ENCODE results near the gene TYW5. TPM values are rescaled to one million over a fixed set of nuclear protein-coding genes. Genes with fewer than 3 reads are reported as not detected.
A peak's percentile ranks its signal among the peaks of the same experiment; 100 is the strongest.

The TYW5 gene
- total and polyA plus RNA-seq, 2 of the 13 experiments (the other 11 are each of a cell fraction or from before 2014, with no cell fraction given) = 8.3 to 14.6 TPM

GRCh38 chr2:199911052-199911876 lies 44.0 kb downstream of the TYW5 start, which contains the start of gene C2orf69 (continued):
- peak; percentile 67; the same call in 1 of the 2 replicates for TF ChIP-seq STAT6 (CRISPR knock-in tag; IDR thresholded peaks at IDR 0.05; ENCODE audit: borderline replicate concordance)
- TF ChIP-seq DNMT3B (CRISPR knock-in tag; conservative IDR thresholded peaks at IDR 0.05) = peak; percentile 51; the same call in 1 of the 2 replicates
- peak; percentile 83 for TF ChIP-seq MXD3 (CRISPR knock-in tag; IDR thresholded peaks at IDR 0.05)
- TF ChIP-seq AKAP8 (CRISPR knock-in tag; IDR thresholded peaks at IDR 0.05) = peak; percentile 73; the same call in 1 of the 2 replicates
- peak; percentile 67 for TF ChIP-seq ZNF407 (CRISPR knock-in tag; IDR thresholded peaks at IDR 0.05; ENCODE audit: not compliant biosample characterization)
- TF ChIP-seq ZNF672 (CRISPR knock-in tag; IDR thresholded peaks at IDR 0.05) = no peak
- TF ChIP-seq ZNF660 (CRISPR knock-in tag; IDR thresholded peaks at IDR 0.05; ENCODE audit: borderline replicate concordance, low read depth) = no peak
- TF ChIP-seq ZNF441 (CRISPR knock-in tag; IDR thresholded peaks at IDR 0.05; ENCODE audit: borderline replicate concordance) = peak; percentile 76; the same call in 1 of the 2 replicates
- no peak for TF ChIP-seq ZFYVE20 (CRISPR knock-in tag; IDR thresholded peaks at IDR 0.05; ENCODE audit: borderline replicate concordance, low read depth)
- TF ChIP-seq ZFP82 (CRISPR knock-in tag; IDR thresholded peaks at IDR 0.05; ENCODE audit: borderline replicate concordance) = peak; percentile 83; the same call in 1 of the 2 replicates
- no peak for TF ChIP-seq SP2 (CRISPR knock-in tag; IDR thresholded peaks at IDR 0.05)
- no peak for TF ChIP-seq SYNCRIP (IDR thresholded peaks at IDR 0.05; ENCODE audit: insufficient read depth, low read depth, low read length)
- peak; percentile 89; the same call in 2 of the 3 replicates for TF ChIP-seq MXI1 (IDR thresholded peaks at IDR 0.05; ENCODE audit: borderline replicate concordance, low read depth, low read length)
- no peak for TF ChIP-seq U2AF2 (IDR thresholded peaks at IDR 0.05; ENCODE audit: low read depth, low read length)
- TF ChIP-seq POLR2AphosphoS5 (IDR thresholded peaks at IDR 0.05; ENCODE audit: low read depth, low read length) = peak; percentile 87
- peak; percentile 76 for TF ChIP-seq SRY (CRISPR knock-in tag; IDR thresholded peaks at IDR 0.05)
- peak; percentile 58; the same call in 1 of the 2 replicates for TF ChIP-seq NFKBIZ (CRISPR knock-in tag; IDR thresholded peaks at IDR 0.05)
- no peak for TF ChIP-seq NR3C1 (CRISPR knock-in tag; IDR thresholded peaks at IDR 0.05)
